ENCODE results near the gene ZFC3H1. TPM values are rescaled to one million over a fixed set of nuclear protein-coding genes. Genes with fewer than 3 reads are reported as not detected.

The ZFC3H1 gene
- total RNA-seq (2013), result 42.6 TPM
- polyA plus RNA-seq (10 to 100 TPM; 12.5 to 57.0 (median 16.3) TPM), polyA minus RNA-seq (30.1 and 35.6 TPM in 2 replicates), total RNA-seq (123 to 342 (median 225) reads per million in 11 experiments)

- no peaks in the 10 kb centered on the region for H3K9me3 ChIP-seq (replicated peaks in 1 of 2; ENCODE audit: control insufficient read depth in 1 of 2, insufficient read depth in 1 of 2, low read length in 2 of 2)
- WGBS (ENCODE audit: insufficient coverage), result under 1% methylated on average over 30 of the region's 57 CpGs
- Mint-ChIP-seq H3K27me3 (ENCODE audit: low read depth in 3 of 3) (peaks cover 0 to 2% (median 2%) of the 10 kb centered on the region in 3 donors), H3K36me3 (peaks cover 15 to 19% of the 10 kb centered on the region in 2 donors), H3K9me3 (peaks cover 0 to 3% (median 0%) of the 10 kb centered on the region in 7 donors), H3K4me3 (peak within 1 kb of the TSS; percentile 94 to 100), H3K27ac (peak within 1 kb of the TSS; percentile 100), H3K4me1 (peaks cover 22% of the 10 kb centered on the region)
- H2AFZ ChIP-seq (ENCODE audit: insufficient read depth, low read depth, low read length, poor library complexity, severe bottlenecking), result peak within 1 kb of the TSS; percentile 78
- H3K4me1 ChIP-seq (ENCODE audit: control insufficient read depth in 1 of 2, insufficient read depth in 2 of 2, low read length in 2 of 2), result peaks cover 24 to 27% of the 10 kb centered on the region in 2 donors
- H3K4me3 ChIP-seq (replicated peaks in 1 of 3; ENCODE audit: low read depth in 2 of 3, low read length in 3 of 3), result peak within 1 kb of the TSS; percentile 72 to 88 (median 84)
- peaks cover 17 to 18% of the 10 kb centered on the region in 2 donors for H3K36me3 ChIP-seq (replicated peaks in 1 of 2; ENCODE audit: control insufficient read depth in 1 of 2, insufficient read depth in 2 of 2, low read length in 2 of 2)
- peaks cover 35% of the 10 kb centered on the region for H4K20me1 ChIP-seq (ENCODE audit: insufficient read depth, low read length)
- H3K9ac ChIP-seq (ENCODE audit: insufficient read depth, low read length, poor library complexity, severe bottlenecking), result peak within 1 kb of the TSS; percentile 100
- DNase-seq, result peak; percentile 99 to 100 (median 99)
- peak within 1 kb of the TSS; percentile 92 to 100 for H3K27ac ChIP-seq (ENCODE audit: low read depth in 1 of 2, low read length in 2 of 2)
- H3K79me2 ChIP-seq (ENCODE audit: insufficient read depth, low read length), result peaks cover 71% of the 10 kb centered on the region
- H3K4me2 ChIP-seq (replicated peaks; ENCODE audit: extremely low read depth, low read length, poor library complexity, severe bottlenecking), result peak within 1 kb of the TSS; percentile 88
- intact Hi-C loops (cut with micrococcal nuclease), result loop anchor here (10.0 kb wide), 2 partner anchors 91 to 171 kb away; partner anchors contain the start of genes RAB21 (in 1 of the 2) and TBC1D15 (in 1 of the 2)
- TF ChIP-seq CTCF (IDR thresholded peaks at IDR 0.05), result peak; percentile 11
- H3K27me3 ChIP-seq (ENCODE audit: control insufficient read depth in 2 of 2, insufficient read depth in 2 of 2, low read length in 2 of 2), result no peaks in the 10 kb centered on the region
These were observed at the start of gene ZFC3H1, which contains the start of gene THAP2 for GRCh38 chr12:71663561-71664410. Gene ZFC3H1 (minus strand): TSS chr12:71663848. CDS start chr12:71663610, 238 bp downstream. Gene THAP2 (plus strand): TSS chr12:71664301. CDS start chr12:71664510, 209 bp downstream.

GRCh38 chr12:71710276-71711125 is 46.9 kb upstream of the ZFC3H1 start:
- peaks cover 16 to 22% of the 10 kb centered on the region in 2 donors for H3K9me3 ChIP-seq (replicated peaks in 1 of 2; ENCODE audit: control insufficient read depth in 1 of 2, insufficient read depth in 1 of 2, low read length in 2 of 2)
- peaks cover 0 to 2% (median 0%) of the 10 kb centered on the region in 3 donors for H3K27me3 Mint-ChIP-seq (ENCODE audit: low read depth in 3 of 3)
- no peaks in the 10 kb centered on the region for H3K79me2 ChIP-seq (ENCODE audit: insufficient read depth, low read length)
- no peaks in the 10 kb centered on the region for H4K20me1 ChIP-seq (ENCODE audit: insufficient read depth, low read length)
- peaks cover 0 to 9% of the 10 kb centered on the region in 2 donors for H3K36me3 Mint-ChIP-seq
- no peak overlapping the region for H3K27ac ChIP-seq (ENCODE audit: low read depth in 1 of 2, low read length in 2 of 2)
- H3K27ac Mint-ChIP-seq, result no peak overlapping the region
- no peak overlapping the region for H3K4me2 ChIP-seq (replicated peaks; ENCODE audit: extremely low read depth, low read length, poor library complexity, severe bottlenecking)
- no peak for DNase-seq
- H3K36me3 ChIP-seq (replicated peaks in 1 of 2; ENCODE audit: control insufficient read depth in 1 of 2, insufficient read depth in 2 of 2, low read length in 2 of 2), result no peaks in the 10 kb centered on the region
- H3K4me3 Mint-ChIP-seq, result no peak overlapping the region
- peaks cover 21 to 41% (median 27%) of the 10 kb centered on the region in 7 donors for H3K9me3 Mint-ChIP-seq
- no peak for TF ChIP-seq CTCF (IDR thresholded peaks at IDR 0.05)
- H3K4me3 ChIP-seq (replicated peaks in 1 of 3; ENCODE audit: low read depth in 2 of 3, low read length in 3 of 3), result no peak overlapping the region
- 94% methylated on average over 3 of the region's 7 CpGs for WGBS (ENCODE audit: insufficient coverage)
- H3K4me1 ChIP-seq (ENCODE audit: control insufficient read depth in 1 of 2, insufficient read depth in 2 of 2, low read length in 2 of 2), result no peaks in the 10 kb centered on the region
- intact Hi-C loops (cut with micrococcal nuclease), result no loop called here
- no peak overlapping the region for H3K9ac ChIP-seq (ENCODE audit: insufficient read depth, low read length, poor library complexity, severe bottlenecking)
- no peaks in the 10 kb centered on the region for H3K27me3 ChIP-seq (ENCODE audit: control insufficient read depth in 2 of 2, insufficient read depth in 2 of 2, low read length in 2 of 2)
- no peaks in the 10 kb centered on the region for H3K4me1 Mint-ChIP-seq
- no peak overlapping the region for H2AFZ ChIP-seq (ENCODE audit: insufficient read depth, low read depth, low read length, poor library complexity, severe bottlenecking)

Data from CD14-positive monocyte (primary cell).